Inflammatory macrophage treated with lipopolysaccharide for 1 hour (primary cell): Measurements from ENCODE around the gene SDE2.
A peak's percentile ranks its signal among the peaks of the same experiment; 100 is the strongest.
"Not testable (repeated sequence)": the region's sequence is repeated elsewhere in the genome, so short reads cannot be mapped to it uniquely, and the experiment has no call there.

Experiments
- DNase-seq, 2 donors: peaks; one replicate each; pipeline ENCODE4 v3.0.0-alpha.2; 2020 to 2022

The SDE2 gene

DNA sequence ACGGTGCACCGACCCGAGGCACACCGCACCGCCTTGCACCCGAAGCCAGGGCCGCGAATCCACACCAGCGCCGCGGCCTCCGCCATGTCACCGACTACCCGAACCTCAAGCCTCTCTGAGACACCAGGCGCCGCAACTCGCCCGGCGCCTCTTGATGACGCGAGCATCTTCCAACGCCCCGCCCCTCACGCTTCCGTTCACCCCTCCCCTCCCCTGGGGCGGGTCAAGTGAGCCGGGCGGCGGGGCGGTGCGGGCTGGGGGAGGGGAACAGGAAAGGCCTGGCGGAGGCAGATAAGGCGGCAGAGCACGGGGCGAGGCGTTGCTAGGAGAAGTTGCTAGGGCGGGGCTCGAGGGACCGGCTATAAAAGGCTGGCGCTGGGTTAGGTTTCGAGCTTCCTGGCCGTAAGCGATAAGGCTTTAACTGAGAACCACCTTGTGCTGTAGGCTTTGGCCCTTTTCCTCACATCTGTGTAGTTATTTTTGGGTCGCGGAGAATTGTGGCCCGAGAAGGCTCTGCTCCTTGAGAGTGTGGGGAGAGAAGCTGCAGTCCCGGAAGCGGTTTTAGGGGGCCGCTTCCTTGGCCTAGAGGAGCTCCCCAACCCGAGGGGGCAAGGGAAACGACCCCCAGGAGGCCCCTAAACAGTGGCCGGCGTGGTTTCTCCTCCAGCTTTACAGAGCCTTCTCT lies at the start of gene SDE2:
Gene SDE2, minus strand, starts transcription at position 117 of the 685 bp plus-strand sequence. Its CDS starts 31 bp downstream, at position 86.
- peak; percentile 98 to 100 for DNase-seq

DNA sequence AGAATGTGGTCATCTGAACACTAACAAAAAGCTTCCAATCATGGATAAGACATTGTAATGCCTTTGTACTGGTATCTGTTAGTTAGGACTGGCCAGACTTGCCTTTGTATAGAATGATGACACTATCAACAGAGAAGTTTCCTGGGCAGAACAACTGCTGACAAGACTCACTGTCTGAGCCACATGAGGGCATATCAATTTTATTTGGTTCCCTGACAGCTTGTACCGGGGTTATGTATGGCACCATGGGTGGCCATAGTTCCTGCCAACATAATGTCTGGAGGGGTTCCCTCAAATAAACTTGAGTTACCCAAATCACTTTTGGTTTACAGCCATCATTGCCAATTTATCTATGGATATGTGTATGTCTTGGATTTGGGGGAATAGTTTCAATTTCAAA lies 49.7 kb upstream of the SDE2 start:
- no peak for DNase-seq

GRCh38 chr1:226047495-226047894 lies 48.4 kb upstream of the SDE2 start:
- no peak for DNase-seq

- peak; percentile 79 to 89 for DNase-seq
Measured at GRCh38 chr1:226046240-226046639, 47.1 kb upstream of the SDE2 start.

GRCh38 chr1:226044514-226045101 lies 45.5 kb upstream of the SDE2 start:
- DNase-seq: peak in 1 of 2 donors; percentile 55

GRCh38 chr1:226041419-226041818 lies 42.3 kb upstream of the SDE2 start:
- DNase-seq: no peak

DNA sequence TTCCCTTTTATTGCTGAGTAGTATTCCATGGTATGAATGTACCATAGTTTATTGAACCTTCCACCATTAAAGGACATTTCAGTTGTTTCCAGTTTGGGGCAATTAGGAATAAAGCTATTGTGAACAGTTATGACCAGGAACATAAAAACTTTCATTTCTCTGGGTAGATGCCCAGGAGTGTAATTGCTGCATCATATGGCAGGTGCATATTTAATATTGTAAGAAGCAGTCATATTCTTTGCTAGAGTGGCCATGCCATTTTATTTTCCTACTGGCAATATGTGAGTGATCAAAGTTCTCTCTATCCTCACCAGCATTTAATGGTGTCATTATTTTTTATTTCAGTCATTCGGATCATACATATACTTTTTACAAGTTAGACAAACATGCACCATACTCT lies 39.5 kb upstream of the SDE2 start:
- DNase-seq: no peak

- DNase-seq: no peak
Measured at GRCh38 chr1:226035915-226036314, 36.8 kb upstream of the SDE2 start.

DNA sequence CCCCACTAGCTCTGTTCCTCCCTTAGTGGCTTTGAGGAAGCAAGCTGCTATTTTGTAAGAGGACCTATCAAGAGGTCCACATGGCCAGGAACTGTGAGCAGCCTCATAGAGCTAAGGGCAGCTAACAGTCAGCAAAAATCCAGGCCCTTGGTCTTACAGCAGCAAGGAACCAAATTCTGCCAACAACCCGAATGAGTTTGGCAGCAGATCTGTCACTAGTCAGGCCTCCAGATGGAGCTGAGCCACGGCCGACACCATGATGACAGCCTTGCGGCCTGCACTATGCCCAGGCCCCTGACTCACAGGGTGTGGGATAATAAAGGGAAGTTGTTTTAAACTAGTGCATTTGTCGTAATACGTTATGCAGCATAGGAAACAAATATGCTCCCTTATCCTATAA lies 35.3 kb upstream of the SDE2 start:
- peak; percentile 91 to 98 for DNase-seq

DNA sequence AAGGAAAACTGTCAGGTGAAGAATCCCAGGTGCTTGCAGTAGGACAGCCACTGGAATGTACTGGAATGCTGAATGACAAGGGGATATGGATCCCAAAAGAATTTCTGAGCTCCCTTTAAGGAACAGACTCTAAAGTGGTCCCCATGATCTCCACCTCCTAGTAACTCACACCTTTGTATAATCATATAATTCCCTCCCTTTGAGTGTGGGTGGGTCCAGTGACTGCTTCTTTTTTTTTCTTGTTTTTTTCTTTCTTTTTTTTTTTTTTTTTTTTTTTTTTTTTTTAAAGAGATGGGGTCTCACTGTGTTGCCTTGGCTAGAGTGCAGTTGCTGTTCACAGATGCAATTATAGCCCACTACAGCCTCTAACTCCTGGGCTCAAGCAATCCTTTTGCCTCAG lies 34.8 kb upstream of the SDE2 start:
- DNase-seq: no peak

DNA sequence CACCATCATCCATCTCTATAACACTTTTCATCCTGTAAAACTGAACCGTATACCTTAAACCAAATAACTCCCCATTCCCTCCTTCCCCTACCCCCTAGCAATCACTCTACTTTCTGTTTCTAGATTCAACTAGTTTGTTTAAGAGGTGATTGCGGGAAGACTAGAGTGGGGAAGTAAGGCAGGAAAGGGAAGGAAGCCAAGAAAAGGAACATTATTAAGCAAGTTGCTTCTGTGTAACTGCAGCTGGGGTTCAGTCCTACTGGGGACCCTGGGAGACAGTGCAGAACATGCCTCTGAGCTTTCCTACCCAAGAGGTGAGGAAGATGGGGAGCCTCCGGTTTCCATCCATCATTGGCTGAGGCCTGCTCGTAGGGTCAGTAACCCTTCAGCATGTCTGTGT lies 34.4 kb upstream of the SDE2 start:
- DNase-seq: peak; percentile 41 to 60

- no peak for DNase-seq
Measured at GRCh38 chr1:226029568-226030225, 30.6 kb upstream of the SDE2 start.

DNA sequence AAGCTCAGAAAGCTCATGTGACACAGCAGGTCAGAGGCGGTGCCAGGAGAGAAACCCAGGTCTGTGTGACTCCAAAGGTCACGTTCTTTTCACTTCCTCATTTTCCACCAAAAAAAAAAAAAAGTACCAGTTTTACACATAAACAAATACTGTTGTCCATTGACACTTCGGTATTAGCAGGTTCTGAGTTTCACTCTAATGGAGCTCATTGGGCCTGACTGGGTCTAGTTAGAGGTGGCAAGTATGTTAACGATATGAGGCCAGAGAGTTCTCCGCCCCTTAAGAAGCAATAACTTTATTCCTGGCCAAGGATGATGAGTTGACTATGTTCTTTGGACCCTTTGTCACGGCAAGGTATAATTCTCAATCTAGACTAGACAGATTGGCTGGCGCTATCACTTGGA lies 30.0 kb upstream of the SDE2 start:
- peak; percentile 77 to 93 for DNase-seq

DNA sequence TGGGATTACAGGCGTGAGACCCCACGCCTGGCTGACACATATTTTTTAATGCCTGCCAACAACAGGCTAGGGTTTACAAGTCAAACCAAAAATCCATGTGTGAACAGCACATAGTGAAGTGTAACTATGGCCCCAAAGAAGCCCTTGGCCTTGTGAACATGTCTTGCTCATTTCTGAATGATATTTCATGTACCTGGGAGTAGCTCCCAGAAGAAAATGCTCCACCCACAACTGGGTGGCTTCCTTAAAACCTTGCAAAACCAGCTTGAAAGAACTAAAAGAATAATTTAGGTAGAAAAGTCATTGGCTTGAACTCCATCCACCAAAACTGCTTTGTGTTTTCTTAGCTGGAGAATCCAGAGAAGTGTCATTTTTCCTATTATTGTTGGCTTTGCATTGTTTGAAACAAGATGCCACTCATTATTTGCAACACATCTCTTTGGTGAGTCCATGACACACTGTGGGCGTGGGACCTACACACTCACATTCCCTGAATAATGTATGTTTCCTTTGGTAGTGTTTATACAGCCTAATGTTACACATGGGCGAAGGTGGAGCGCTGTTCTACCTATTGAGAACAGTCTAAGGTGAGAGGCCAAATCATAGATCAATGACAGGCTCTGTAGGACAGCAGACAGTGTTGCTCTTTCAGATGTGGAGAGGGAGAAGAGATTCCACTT lies 28.5 kb upstream of the SDE2 start:
- DNase-seq: no peak

DNA sequence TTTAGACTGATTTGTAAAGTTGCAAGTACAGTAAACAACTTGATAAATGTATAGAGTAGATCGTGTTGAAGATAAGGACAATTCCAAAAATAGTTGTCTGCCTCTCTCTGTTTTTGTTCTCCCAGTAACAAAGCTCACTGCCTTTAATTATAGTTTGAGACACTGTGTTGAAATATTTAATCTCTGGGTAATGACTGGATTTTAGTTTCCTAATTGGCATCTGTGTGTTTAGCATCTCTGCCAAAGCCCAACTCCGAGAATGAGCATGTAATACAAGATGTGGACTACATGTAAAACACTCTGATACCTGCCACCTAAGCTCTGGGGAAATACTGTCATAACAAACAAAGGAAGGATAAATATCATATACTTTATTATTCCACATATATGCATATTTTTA lies 27.7 kb upstream of the SDE2 start:
- no peak for DNase-seq

GRCh38 chr1:226023735-226024134 lies 24.6 kb upstream of the SDE2 start:
- no peak for DNase-seq

DNA sequence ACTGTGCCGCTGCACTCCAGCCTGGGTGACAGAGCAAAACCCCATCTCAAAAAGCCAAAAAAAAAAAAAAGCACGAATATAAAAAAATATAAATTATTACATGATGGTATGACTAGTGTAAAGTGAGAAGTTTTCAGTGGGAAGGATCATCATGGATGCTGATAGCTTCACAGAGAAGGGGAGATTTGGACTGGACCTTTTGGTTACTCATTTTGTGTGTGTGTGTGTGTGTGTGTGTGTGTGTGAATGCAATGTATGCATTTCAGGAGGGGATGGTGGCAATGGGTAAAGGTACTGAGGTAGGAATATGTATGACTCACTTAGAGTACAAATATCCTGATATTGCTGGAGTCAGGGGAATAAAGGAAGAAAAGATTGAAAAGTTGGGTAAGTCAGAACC lies 22.7 kb upstream of the SDE2 start:
- no peak for DNase-seq

- DNase-seq: no peak
Measured at GRCh38 chr1:226021401-226021800, 22.3 kb upstream of the SDE2 start.

GRCh38 chr1:226019572-226019971 lies 20.4 kb upstream of the SDE2 start:
- no peak for DNase-seq

GRCh38 chr1:226017070-226017469 lies 17.9 kb upstream of the SDE2 start:
- DNase-seq: no peak

- no peak for DNase-seq
Measured at GRCh38 chr1:226009650-226010044, 10.5 kb upstream of the SDE2 start.

DNA sequence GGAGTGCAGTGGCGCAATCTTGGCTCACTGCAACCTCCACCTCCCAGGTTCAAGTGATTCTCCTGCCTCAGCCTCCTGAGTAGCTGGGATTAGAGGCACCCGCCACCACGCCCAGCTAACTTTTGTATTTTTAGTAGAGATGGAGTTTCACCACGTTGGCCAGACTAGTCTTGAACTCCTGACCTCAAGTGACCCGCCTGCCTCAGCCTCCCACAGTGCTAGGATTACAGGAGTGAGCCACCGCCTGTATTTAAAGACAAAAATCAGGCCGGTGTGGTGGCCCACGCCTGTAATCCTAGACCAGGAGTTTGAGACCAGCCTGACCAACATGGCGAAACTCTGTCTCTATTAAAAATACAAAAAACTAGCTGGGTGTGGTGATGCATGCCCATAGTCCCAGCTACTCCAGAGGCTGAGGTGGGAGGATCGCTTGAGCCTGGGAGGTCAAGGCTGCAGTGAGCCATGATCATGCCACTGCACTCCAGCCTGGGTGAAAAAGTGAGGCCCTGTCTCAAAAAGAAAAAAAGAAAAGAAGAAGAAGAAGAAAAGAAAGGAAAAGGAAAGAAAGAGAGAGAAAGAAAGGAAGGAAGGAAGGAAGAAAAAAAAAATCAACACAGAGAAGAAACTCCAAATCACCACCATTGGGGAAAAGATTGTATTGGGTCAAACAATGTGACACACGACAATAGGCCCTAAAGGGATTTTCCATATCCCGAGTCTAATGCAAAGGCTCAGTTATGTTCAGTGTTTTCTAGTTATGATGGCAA lies 8.2 kb upstream of the SDE2 start:
- not testable (repeated sequence) for DNase-seq

GRCh38 chr1:226006686-226007085 lies 7.5 kb upstream of the SDE2 start:
- DNase-seq: no peak
